GM12892 (cell line): Measurements from ENCODE around the gene RFT1.

ENCODE experiments used
- POLR2A ChIP-seq: IDR thresholded peaks from 2 replicates; pipeline ENCODE4 v1.6.1; 2011; ENCODE audit warnings: low read depth, low read length, control low read depth
- POLR2AphosphoS5 ChIP-seq: IDR thresholded peaks from 2 replicates; pipeline ENCODE4 v1.6.1; 2011; ENCODE audit warnings: low read depth, low read length, control low read depth
- TAF1 ChIP-seq: IDR thresholded peaks from 2 replicates; pipeline ENCODE4 v1.6.1; 2011; ENCODE audit warnings: low read depth, mild to moderate bottlenecking, control low read depth, low read length, borderline replicate concordance

DNA sequence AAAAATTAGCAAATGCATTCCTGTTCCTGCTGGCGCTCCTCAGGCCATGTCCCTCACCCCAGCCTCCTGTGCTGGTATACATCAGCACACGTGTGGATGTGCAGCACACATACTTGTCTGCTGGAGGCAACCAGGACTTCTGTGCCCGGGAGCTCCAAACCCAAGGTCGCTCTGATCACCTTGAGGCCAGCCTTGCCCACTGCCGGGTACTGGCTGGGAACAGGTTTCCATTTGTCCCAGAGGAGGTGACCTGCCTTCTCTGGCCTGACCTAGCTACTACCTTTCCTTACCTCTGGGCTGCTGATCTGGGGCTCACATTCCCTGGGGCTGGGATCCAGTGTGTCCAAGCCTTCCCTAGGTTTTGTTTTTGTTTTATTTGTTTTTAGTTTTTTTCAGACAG lies 42.9 kb upstream of the RFT1 start:
- TF ChIP-seq POLR2A (no peak), TAF1 (no peak), POLR2AphosphoS5 (no peak)
